ENCODE data around the gene PARS2.

The PARS2 gene

GRCh38 chr1:54798769-54799641 lies 34.7 kb upstream of the PARS2 start:
- no peak for DNase-seq (ENCODE audit: extremely low read depth, low read depth)
- no peak for TF ChIP-seq CTCF (IDR thresholded peaks at IDR 0.05; ENCODE audit: low read depth, low read length, missing control alignments)
- no peak overlapping the region for H3K4me3 ChIP-seq (replicated peaks; ENCODE audit: low read depth, low read length)

GRCh38 chr1:54798206-54798605 lies 33.9 kb upstream of the PARS2 start:
- no peak for DNase-seq (ENCODE audit: extremely low read depth, low read depth)
- no peak overlapping the region for H3K4me3 ChIP-seq (replicated peaks; ENCODE audit: low read depth, low read length)
- TF ChIP-seq CTCF (IDR thresholded peaks at IDR 0.05; ENCODE audit: low read depth, low read length, missing control alignments), result no peak

GRCh38 chr1:54796902-54797301 lies 32.6 kb upstream of the PARS2 start:
- no peak overlapping the region for H3K4me3 ChIP-seq (replicated peaks; ENCODE audit: low read depth, low read length)
- no peak for TF ChIP-seq CTCF (IDR thresholded peaks at IDR 0.05; ENCODE audit: low read depth, low read length, missing control alignments)
- DNase-seq (ENCODE audit: extremely low read depth, low read depth), result no peak

GRCh38 chr1:54795841-54796468 lies 31.6 kb upstream of the PARS2 start:
- no peak for TF ChIP-seq CTCF (IDR thresholded peaks at IDR 0.05; ENCODE audit: low read depth, low read length, missing control alignments)
- DNase-seq (ENCODE audit: extremely low read depth, low read depth), result no peak
- no peak overlapping the region for H3K4me3 ChIP-seq (replicated peaks; ENCODE audit: low read depth, low read length)

- H3K4me3 ChIP-seq (replicated peaks; ENCODE audit: low read depth, low read length), result no peak overlapping the region
- no peak for TF ChIP-seq CTCF (IDR thresholded peaks at IDR 0.05; ENCODE audit: low read depth, low read length, missing control alignments)
- no peak for DNase-seq (ENCODE audit: extremely low read depth, low read depth)
Measured at GRCh38 chr1:54795356-54795665, 31.0 kb upstream of the PARS2 start.

- no peak for TF ChIP-seq CTCF (IDR thresholded peaks at IDR 0.05; ENCODE audit: low read depth, low read length, missing control alignments)
- H3K4me3 ChIP-seq (replicated peaks; ENCODE audit: low read depth, low read length), result no peak overlapping the region
- DNase-seq (ENCODE audit: extremely low read depth, low read depth), result no peak
Measured at GRCh38 chr1:54794451-54795355, 30.4 kb upstream of the PARS2 start.

All from HFF-Myc (cell line).